Testis (tissue), 3 donors: ENCODE results near the gene RDH5. TPM values are rescaled to one million over a fixed set of nuclear protein-coding genes. Genes with fewer than 3 reads are reported as not detected.

Experiments used
- DNase-seq: peaks from one replicate; pipeline ENCODE4 v3.0.0-alpha.2; 2019
- H3K27ac ChIP-seq, 2 donors: fragments of 200-600 bp; sonication (generic); one replicate each; pipeline ENCODE4 v1.5.1; 2019
- H3K27me3 ChIP-seq: fragments of 200-600 bp; sonication (generic); one replicate; pipeline ENCODE4 v1.5.1; 2019
- H3K36me3 ChIP-seq: fragments of 200-600 bp; sonication (generic); one replicate; pipeline ENCODE4 v1.5.1; 2017; ENCODE audit warnings: low read depth; ENCODE audit errors: missing control alignments
- H3K4me1 ChIP-seq: fragments of 200-600 bp; sonication (generic); one replicate; pipeline ENCODE4 v1.5.1; 2019
- H3K4me3 ChIP-seq, 2 donors: fragments of 200-600 bp; sonication (generic); one replicate each; pipeline ENCODE4 v1.5.1; 2017 to 2019
- H3K9me3 ChIP-seq: fragments of 200-600 bp; sonication (generic); one replicate; pipeline ENCODE4 v1.5.1; 2017
- POLR2A ChIP-seq: fragments of 450-650 bp; IDR thresholded peaks from one replicate; pipeline ENCODE4 v1.6.1; 2017; ENCODE audit warnings: antibody characterized with exemption, mild to moderate bottlenecking, moderate library complexity
- WGBS, 2 donors: methylation state at CpG; one replicate each; pipeline ENCODE4 v1.1.5; 2018; 5-methylcytosine and 5-hydroxymethylcytosine counted together
- intact Hi-C: fragments of 100-400 bp; cut with DNase I; formaldehyde crosslinking; loops from one replicate; pipeline ENCODE4 v1.15.1; 2023; ENCODE audit warnings: low total_unique reads
- polyA plus RNA-seq: library from polyadenylated mRNA; stranded (reverse); fragments of 350-450 nt; fragmentation: Illumina TruSeq; extraction: RNeasy Lipid Tissue Mini Kit (QIAGEN cat#74804); gene quantifications from one replicate; pipeline ENCODE4 v1.2.3, GENCODE V29; 2014; ENCODE audit warnings: low read depth, low replicate concordance; ENCODE audit not compliant: insufficient read depth
- total RNA-seq, 2 donors: library from RNA; depleted of rRNA; stranded (reverse); fragments of >200 nt; gene quantifications; one replicate each; pipeline ENCODE4 v1.2.3, GENCODE V29; 2016
- TF ChIP-seq, protein P1 (sequence below), 3 experiments: fragments of 450-650 bp in 2 of 3; fragments of 200-600 bp in 1 of 3; sonication (generic) in 1 of 3; IDR thresholded peaks; one replicate each; pipeline ENCODE4 v1.5.1; 2016 to 2019; ENCODE audit warnings: antibody characterized with exemption in 3 of 3, mild to moderate bottlenecking in 2 of 3, moderate library complexity in 1 of 3

The RDH5 gene
- total and polyA plus RNA-seq, 3 donors from 2014 or later: 9.8 to 18.0 (median 15.1) TPM

DNA sequence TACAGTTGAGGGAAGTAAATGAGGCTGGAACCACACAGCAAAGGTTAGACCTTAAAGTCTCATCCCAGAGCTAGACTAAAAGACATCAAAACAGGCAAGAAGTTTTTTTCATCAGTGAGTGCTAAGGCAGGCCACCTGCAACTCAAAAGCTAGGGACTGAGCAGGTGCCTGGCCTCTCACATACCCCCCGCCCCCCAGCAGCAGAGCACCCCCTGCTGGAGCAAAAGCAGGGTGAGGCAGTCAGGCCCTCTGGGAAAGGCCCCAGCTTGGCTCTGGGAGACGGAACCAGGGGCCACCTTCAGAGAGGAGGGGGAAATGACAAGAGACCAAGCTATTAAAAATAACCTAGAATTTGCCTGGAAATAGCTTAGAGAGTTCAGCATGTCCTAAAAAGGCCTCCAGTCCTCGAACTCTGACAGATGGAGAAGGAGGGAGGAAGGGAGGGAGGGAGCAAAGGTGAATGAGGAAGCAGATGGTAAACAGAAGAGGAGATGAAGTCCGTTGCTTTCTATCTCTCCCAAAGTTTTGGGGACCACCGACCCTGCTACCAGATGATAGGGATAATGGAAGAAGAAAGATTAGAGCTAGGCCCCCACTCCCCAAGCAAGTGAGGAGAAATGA is 14.3 kb upstream of the RDH5 start:
- Histone ChIP-seq H3K9me3 (no peaks in the 10 kb centered on the region), H3K36me3 (no peaks in the 10 kb centered on the region), H3K4me1 (peaks cover 14% of the 10 kb centered on the region), H3K27ac (peak overlapping the region in 1 of 2 donors; percentile 24), H3K27me3 (no peaks in the 10 kb centered on the region), H3K4me3 (no peak overlapping the region)
- WGBS, 2 donors: 54 to 60% methylated on average over 5 of the region's 5 CpGs
- TF ChIP-seq, protein P1, sequence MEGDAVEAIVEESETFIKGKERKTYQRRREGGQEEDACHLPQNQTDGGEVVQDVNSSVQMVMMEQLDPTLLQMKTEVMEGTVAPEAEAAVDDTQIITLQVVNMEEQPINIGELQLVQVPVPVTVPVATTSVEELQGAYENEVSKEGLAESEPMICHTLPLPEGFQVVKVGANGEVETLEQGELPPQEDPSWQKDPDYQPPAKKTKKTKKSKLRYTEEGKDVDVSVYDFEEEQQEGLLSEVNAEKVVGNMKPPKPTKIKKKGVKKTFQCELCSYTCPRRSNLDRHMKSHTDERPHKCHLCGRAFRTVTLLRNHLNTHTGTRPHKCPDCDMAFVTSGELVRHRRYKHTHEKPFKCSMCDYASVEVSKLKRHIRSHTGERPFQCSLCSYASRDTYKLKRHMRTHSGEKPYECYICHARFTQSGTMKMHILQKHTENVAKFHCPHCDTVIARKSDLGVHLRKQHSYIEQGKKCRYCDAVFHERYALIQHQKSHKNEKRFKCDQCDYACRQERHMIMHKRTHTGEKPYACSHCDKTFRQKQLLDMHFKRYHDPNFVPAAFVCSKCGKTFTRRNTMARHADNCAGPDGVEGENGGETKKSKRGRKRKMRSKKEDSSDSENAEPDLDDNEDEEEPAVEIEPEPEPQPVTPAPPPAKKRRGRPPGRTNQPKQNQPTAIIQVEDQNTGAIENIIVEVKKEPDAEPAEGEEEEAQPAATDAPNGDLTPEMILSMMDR (IDR thresholded peaks at IDR 0.05): peak in 1 of 3 experiments; percentile 16
- no peak for TF ChIP-seq POLR2A
- DNase-seq: no peak
- intact Hi-C loops: no loop called here

DNA sequence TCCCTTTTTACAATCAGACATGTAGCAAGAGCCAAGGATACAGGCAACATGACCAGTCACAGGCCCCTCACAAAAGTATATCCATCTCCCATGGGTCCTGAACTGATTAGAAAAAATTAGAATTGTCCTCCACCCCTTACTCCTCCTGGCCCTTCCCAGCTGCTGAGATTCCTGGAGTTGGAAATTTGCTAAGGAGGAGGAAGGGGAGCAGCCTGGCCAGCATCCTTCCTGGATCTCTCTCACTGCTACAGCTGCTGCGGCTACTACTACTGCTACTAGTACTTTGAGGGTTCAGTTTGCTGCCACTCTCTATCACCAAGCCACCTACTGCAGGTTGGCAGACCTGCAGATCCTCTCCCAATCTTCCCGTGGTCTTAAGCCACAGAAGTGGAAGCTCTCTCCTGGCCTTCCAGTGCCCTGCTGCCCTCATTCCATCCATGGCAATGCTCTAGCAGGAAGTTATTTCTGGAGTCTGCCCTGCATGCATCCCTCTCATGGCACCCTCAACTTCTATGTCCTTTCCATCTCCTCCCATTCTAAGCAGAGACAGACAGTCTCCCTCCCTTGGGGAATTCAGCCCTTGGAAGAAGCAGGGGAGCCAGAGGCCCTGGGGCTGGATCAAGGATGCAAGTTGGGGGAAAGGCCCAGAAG is 13.5 kb upstream of the RDH5 start:
- no peaks in the 10 kb centered on the region for H3K27me3 ChIP-seq
- no peaks in the 10 kb centered on the region for H3K9me3 ChIP-seq
- DNase-seq: no peak
- 32 to 71% methylated on average over 2 of the region's 2 CpGs for WGBS, 2 donors
- no peaks in the 10 kb centered on the region for H3K36me3 ChIP-seq
- intact Hi-C loops: no loop called here
- H3K4me3 ChIP-seq: peak overlapping the region; percentile 52 to 67
- TF ChIP-seq POLR2A: no peak
- TF ChIP-seq, protein P1 (IDR thresholded peaks at IDR 0.05): no peak
- H3K27ac ChIP-seq: peak overlapping the region in 1 of 2 donors; percentile 24
- H3K4me1 ChIP-seq: peaks cover 14% of the 10 kb centered on the region

DNA sequence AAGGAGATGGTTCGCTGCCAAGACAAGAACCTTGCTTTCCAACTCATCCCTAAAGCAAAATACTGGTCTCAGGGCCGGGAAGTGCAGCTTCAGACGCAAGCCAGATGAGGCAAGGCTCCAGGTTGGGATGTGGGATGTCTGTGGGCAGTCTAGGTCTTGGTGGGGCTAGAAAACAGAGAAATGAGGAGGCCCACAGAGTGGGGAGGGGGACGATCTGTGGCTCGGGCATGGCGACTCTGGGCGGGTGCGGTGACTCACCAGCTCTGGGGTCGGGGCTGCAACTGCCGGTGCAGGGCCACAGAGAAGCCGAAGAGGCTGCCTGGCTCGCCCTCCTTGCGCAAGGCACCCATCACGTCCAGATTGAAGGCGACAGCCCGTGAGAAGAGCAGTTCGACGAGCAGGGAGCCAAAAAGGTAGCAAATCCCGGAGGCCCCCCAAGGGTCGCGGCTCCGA is 12.9 kb upstream of the RDH5 start:
- Histone ChIP-seq H3K4me3 (peak overlapping the region; percentile 52 to 67), H3K27ac (peak overlapping the region in 1 of 2 donors; percentile 9), H3K4me1 (peaks cover 19% of the 10 kb centered on the region), H3K36me3 (no peaks in the 10 kb centered on the region), H3K9me3 (no peaks in the 10 kb centered on the region), H3K27me3 (no peaks in the 10 kb centered on the region)
- no peak for DNase-seq
- TF ChIP-seq POLR2A: no peak
- TF ChIP-seq, protein P1 (IDR thresholded peaks at IDR 0.05): no peak
- intact Hi-C loops: no loop called here
- 3 to 5% methylated on average over 10 to 19 of the region's 22 CpGs for WGBS, 2 donors

DNA sequence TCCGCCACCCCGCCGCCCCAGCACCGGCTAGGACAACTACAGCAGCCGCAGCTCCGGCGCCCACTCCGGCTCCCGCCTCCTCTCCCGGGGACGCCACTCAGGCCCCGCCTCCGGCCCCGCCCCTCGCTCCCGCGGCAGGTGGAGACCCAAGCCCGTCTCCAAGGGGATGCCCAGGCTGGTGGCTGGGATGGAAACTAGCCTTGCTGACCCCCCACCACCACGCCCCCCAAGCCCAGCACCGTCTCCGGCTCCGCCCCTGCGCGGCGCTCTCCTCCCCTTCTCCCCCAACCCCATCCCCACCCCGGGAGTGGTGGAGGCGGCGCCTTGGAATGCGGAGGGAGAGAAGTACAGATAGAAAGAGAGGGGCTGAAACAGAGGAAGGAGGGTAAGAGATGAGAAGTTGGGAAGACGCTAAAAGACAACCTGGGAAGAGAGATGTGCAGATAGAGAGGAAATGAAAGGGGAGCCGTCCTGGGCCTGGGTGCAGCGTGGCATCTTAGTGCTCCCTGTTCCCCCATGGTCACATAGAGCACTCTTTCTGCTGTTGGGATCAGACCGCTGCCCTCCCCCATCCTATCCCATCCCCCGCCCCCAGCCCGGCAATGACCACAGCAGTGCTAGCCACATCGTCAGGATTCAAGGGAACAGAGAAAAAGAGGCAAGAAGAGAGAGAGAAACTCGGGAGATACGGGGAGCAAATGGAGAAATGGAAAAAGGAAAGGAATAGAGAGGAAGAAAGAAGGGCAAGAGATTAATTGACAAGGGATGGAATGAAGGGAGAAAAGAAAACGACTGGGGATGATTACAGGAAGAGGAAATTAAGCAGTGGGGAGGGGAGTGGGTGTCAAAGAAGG is 12.1 kb upstream of the RDH5 start, which contains the start of gene ITGA7:
TSS of gene ITGA7 (minus strand) at position 64 of the 854 bp plus-strand sequence. CDS start 222 bp downstream, outside the sequence.
- peak within 1 kb of the TSS in 1 of 2 donors; percentile 24 for H3K27ac ChIP-seq
- 1 to 2% methylated on average over 14 to 37 of the region's 39 CpGs for WGBS, 2 donors
- peak within 1 kb of the TSS; percentile 52 to 67 for H3K4me3 ChIP-seq
- H3K27me3 ChIP-seq: no peaks in the 10 kb centered on the region
- DNase-seq: peak; percentile 76
- no peaks in the 10 kb centered on the region for H3K9me3 ChIP-seq
- intact Hi-C loops: no loop called here
- peaks cover 26% of the 10 kb centered on the region for H3K4me1 ChIP-seq
- no peaks in the 10 kb centered on the region for H3K36me3 ChIP-seq
- TF ChIP-seq, protein P1 (IDR thresholded peaks at IDR 0.05): no peak
- TF ChIP-seq POLR2A: no peak
